ENCODE measurements around the gene FCHSD2.

The FCHSD2 gene

DNA sequence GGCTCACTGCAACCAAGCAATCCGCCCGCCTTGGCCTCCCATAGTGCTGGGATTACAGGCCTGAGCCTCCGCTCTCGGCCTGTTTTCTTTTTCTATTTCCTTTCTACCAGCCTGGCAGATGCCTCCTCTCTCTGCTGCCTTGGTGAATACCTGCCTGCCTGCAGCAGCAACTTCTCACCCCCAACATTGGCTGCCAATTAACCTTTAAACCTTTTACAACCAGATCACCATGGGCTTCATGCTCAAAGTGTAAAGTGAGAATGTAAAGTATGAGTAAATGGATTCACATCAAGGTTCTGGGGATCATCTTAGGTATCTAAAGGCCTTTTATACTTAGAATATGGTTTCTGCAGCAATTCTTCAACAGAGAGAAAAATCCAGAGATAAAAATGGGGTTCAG lies 13.0 kb upstream of the FCHSD2 start:
- TF ChIP-seq, protein P1, sequence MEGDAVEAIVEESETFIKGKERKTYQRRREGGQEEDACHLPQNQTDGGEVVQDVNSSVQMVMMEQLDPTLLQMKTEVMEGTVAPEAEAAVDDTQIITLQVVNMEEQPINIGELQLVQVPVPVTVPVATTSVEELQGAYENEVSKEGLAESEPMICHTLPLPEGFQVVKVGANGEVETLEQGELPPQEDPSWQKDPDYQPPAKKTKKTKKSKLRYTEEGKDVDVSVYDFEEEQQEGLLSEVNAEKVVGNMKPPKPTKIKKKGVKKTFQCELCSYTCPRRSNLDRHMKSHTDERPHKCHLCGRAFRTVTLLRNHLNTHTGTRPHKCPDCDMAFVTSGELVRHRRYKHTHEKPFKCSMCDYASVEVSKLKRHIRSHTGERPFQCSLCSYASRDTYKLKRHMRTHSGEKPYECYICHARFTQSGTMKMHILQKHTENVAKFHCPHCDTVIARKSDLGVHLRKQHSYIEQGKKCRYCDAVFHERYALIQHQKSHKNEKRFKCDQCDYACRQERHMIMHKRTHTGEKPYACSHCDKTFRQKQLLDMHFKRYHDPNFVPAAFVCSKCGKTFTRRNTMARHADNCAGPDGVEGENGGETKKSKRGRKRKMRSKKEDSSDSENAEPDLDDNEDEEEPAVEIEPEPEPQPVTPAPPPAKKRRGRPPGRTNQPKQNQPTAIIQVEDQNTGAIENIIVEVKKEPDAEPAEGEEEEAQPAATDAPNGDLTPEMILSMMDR (IDR thresholded peaks at IDR 0.05) = no peak
- no peak overlapping the region for H3K27ac ChIP-seq
- no peak overlapping the region for H3K4me2 ChIP-seq (ENCODE audit: low read length)
- no peak overlapping the region for H3K4me3 ChIP-seq (ENCODE audit: low read depth, low read length)
- H3K9ac ChIP-seq = no peak overlapping the region
- H3K27me3 ChIP-seq (ENCODE audit: control insufficient read depth, insufficient read depth, low read length) = no peaks in the 10 kb centered on the region
- no peak overlapping the region for H2AFZ ChIP-seq
- no peaks in the 10 kb centered on the region for H3K79me2 ChIP-seq
- H3K36me3 ChIP-seq (ENCODE audit: control insufficient read depth, insufficient read depth, low read length) = no peaks in the 10 kb centered on the region
- H3K9me3 ChIP-seq (ENCODE audit: control insufficient read depth, low read length) = no peaks in the 10 kb centered on the region
- peaks cover 13% of the 10 kb centered on the region for H3K4me1 ChIP-seq

DNA sequence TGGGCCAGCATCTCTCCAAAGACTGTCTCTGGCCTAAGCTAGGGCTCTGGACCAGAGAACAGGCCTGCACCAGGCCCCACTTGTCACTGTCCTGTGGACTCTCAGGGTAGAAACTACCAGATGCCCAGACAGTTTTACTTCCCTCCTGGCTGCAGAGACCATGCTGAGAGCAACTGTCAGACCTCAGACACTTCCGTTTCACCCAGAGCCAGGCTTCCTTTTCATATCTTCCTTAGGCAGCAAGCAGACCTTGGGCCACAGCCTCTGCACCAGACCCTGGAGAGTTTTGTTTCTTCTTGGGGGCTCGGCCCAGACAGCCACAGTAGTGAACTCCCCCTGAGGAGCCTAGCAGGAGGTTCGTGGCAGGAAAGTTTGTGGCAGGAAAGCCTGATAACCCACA lies 12.1 kb upstream of the FCHSD2 start:
- H3K4me2 ChIP-seq (ENCODE audit: low read length) = no peak overlapping the region
- TF ChIP-seq, protein P1 (IDR thresholded peaks at IDR 0.05) = no peak
- H3K4me1 ChIP-seq = peaks cover 13% of the 10 kb centered on the region
- no peak overlapping the region for H3K4me3 ChIP-seq (ENCODE audit: low read depth, low read length)
- H3K9ac ChIP-seq = no peak overlapping the region
- H3K27me3 ChIP-seq (ENCODE audit: control insufficient read depth, insufficient read depth, low read length) = no peaks in the 10 kb centered on the region
- H2AFZ ChIP-seq = no peak overlapping the region
- no peak overlapping the region for H3K27ac ChIP-seq
- H3K79me2 ChIP-seq = no peaks in the 10 kb centered on the region
- no peaks in the 10 kb centered on the region for H3K36me3 ChIP-seq (ENCODE audit: control insufficient read depth, insufficient read depth, low read length)
- no peaks in the 10 kb centered on the region for H3K9me3 ChIP-seq (ENCODE audit: control insufficient read depth, low read length)

DNA sequence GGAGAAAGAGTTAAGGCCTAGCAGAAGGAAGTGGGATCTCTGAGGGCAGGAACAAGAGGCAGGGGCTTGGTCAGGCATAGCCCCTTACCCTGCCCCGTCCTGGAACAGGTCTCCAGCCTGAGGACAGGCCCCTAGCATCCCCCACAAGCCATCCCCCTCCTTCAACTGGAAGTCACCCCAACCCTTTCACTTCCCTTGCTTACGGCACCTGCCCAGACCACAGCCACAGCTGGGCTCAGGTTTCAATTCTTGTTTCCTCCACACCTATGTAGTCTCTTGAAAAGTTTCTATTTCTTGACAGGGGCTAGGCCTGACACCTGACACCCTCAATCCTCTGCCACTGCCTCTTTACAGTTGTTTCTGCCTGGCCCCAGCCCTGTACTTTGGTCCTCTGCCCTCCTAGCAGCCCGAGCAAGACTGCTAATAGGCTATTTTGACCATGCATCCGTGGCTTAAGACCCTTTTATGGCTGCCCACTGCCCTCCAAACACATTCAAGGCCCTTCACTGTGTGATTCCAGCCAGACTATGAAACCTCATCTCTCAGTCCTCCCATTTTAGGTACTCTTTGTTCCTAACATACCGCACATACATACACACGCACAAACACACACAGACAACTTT lies 10.9 kb upstream of the FCHSD2 start:
- H2AFZ ChIP-seq = peak overlapping the region; percentile 38
- H3K4me2 ChIP-seq (ENCODE audit: low read length) = no peak overlapping the region
- H3K4me3 ChIP-seq (ENCODE audit: low read depth, low read length) = no peak overlapping the region
- H3K79me2 ChIP-seq = no peaks in the 10 kb centered on the region
- no peaks in the 10 kb centered on the region for H3K9me3 ChIP-seq (ENCODE audit: control insufficient read depth, low read length)
- H3K36me3 ChIP-seq (ENCODE audit: control insufficient read depth, insufficient read depth, low read length) = no peaks in the 10 kb centered on the region
- TF ChIP-seq, protein P1 (IDR thresholded peaks at IDR 0.05) = no peak
- no peak overlapping the region for H3K9ac ChIP-seq
- H3K4me1 ChIP-seq = peaks cover 5% of the 10 kb centered on the region
- H3K27me3 ChIP-seq (ENCODE audit: control insufficient read depth, insufficient read depth, low read length) = no peaks in the 10 kb centered on the region
- H3K27ac ChIP-seq = peak overlapping the region; percentile 24

DNA sequence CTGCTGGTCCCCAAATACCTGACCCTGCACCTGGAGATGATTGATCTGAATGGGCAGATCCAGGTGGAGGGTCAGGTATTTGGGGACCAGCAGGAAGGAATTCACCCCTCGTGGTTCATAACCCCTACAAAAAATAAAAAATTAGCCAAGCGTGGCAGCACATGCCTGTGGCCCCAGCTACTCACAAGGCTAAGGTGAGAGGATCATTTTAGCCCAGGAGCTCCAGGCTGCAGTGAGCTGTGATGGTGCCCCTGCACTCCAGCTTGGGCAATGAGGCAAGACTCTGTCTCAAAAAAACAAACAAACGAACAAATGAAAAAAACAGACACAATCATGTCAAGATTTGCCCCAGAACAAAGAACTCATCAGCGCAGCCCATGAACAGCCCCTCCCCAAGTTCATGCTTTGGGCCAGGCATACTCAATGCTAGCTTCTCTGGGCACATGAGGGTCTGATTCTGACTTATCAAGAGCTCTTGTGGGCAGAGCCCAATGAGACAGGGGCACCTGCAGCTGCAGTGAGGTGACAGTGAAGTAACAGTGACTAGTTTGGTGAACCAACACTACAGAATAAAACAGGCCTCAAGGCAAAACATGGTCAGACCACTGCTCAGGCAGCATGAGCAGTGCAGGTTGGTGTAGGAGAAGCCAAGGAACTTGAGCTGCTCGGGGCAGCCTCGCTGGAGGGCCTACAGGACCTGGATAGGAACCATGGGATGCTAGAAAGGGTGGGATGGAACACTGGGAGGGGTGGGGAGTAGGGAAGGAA lies 10.2 kb upstream of the FCHSD2 start:
- no peak overlapping the region for H3K27ac ChIP-seq
- no peaks in the 10 kb centered on the region for H3K27me3 ChIP-seq (ENCODE audit: control insufficient read depth, insufficient read depth, low read length)
- no peaks in the 10 kb centered on the region for H3K9me3 ChIP-seq (ENCODE audit: control insufficient read depth, low read length)
- TF ChIP-seq, protein P1 (IDR thresholded peaks at IDR 0.05) = no peak
- peaks cover 2% of the 10 kb centered on the region for H3K4me1 ChIP-seq
- no peaks in the 10 kb centered on the region for H3K36me3 ChIP-seq (ENCODE audit: control insufficient read depth, insufficient read depth, low read length)
- H3K4me2 ChIP-seq (ENCODE audit: low read length) = no peak overlapping the region
- H3K79me2 ChIP-seq = no peaks in the 10 kb centered on the region
- no peak overlapping the region for H3K4me3 ChIP-seq (ENCODE audit: low read depth, low read length)
- no peak overlapping the region for H2AFZ ChIP-seq
- H3K9ac ChIP-seq = no peak overlapping the region
